Nephron (organoid): ENCODE data around the gene MMP17.
A peak's percentile ranks its signal among the peaks of the same experiment; 100 is the strongest.

Experiments used
- H3K27ac Mint-ChIP-seq, 3 experiments: 2 replicates each; pipeline ENCODE4 v1.8.0; 2020; ENCODE audit warnings: mixed read lengths in 3 of 3, mild to moderate bottlenecking in 2 of 3, moderate library complexity in 1 of 3
- H3K27me3 Mint-ChIP-seq: 2 replicates; pipeline ENCODE4 v1.8.0; 2021; ENCODE audit warnings: low read depth, mild to moderate bottlenecking, moderate library complexity, mixed read lengths
- H3K36me3 Mint-ChIP-seq: 2 replicates; pipeline ENCODE4 v1.8.0; 2020; ENCODE audit warnings: low read depth, mixed read lengths
- H3K4me1 Mint-ChIP-seq: 2 replicates; pipeline ENCODE4 v1.8.0; 2020; ENCODE audit warnings: mixed read lengths
- H3K4me3 Mint-ChIP-seq, 3 experiments: 2 replicates each; pipeline ENCODE4 v1.8.0; 2020; ENCODE audit warnings: mild to moderate bottlenecking in 3 of 3, mixed read lengths in 3 of 3, moderate library complexity in 2 of 3
- H3K9me3 Mint-ChIP-seq: 2 replicates; pipeline ENCODE4 v1.8.0; 2020; ENCODE audit warnings: mixed read lengths
- TF ChIP-seq, protein P1 (sequence below), 3 experiments: fragments of 200-600 bp; sonication (generic); IDR thresholded peaks; one replicate each; pipeline ENCODE4 v1.5.0; 2021; ENCODE audit warnings: antibody characterized with exemption in 3 of 3; ENCODE audit not compliant: unreplicated experiment in 3 of 3

The MMP17 gene

GRCh38 chr12:131800594-131801135 lies 27.5 kb upstream of the MMP17 start:
- peaks cover 6% of the 10 kb centered on the region for H3K4me1 Mint-ChIP-seq
- peaks cover 45% of the 10 kb centered on the region for H3K36me3 Mint-ChIP-seq
- H3K4me3 Mint-ChIP-seq = no peak overlapping the region
- H3K27me3 Mint-ChIP-seq = no peaks in the 10 kb centered on the region
- no peak overlapping the region for H3K27ac Mint-ChIP-seq
- peaks cover 3% of the 10 kb centered on the region for H3K9me3 Mint-ChIP-seq
- TF ChIP-seq, protein P1, sequence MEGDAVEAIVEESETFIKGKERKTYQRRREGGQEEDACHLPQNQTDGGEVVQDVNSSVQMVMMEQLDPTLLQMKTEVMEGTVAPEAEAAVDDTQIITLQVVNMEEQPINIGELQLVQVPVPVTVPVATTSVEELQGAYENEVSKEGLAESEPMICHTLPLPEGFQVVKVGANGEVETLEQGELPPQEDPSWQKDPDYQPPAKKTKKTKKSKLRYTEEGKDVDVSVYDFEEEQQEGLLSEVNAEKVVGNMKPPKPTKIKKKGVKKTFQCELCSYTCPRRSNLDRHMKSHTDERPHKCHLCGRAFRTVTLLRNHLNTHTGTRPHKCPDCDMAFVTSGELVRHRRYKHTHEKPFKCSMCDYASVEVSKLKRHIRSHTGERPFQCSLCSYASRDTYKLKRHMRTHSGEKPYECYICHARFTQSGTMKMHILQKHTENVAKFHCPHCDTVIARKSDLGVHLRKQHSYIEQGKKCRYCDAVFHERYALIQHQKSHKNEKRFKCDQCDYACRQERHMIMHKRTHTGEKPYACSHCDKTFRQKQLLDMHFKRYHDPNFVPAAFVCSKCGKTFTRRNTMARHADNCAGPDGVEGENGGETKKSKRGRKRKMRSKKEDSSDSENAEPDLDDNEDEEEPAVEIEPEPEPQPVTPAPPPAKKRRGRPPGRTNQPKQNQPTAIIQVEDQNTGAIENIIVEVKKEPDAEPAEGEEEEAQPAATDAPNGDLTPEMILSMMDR (IDR thresholded peaks at IDR 0.05; ENCODE audit: unreplicated experiment in 3 of 3) = no peak

DNA sequence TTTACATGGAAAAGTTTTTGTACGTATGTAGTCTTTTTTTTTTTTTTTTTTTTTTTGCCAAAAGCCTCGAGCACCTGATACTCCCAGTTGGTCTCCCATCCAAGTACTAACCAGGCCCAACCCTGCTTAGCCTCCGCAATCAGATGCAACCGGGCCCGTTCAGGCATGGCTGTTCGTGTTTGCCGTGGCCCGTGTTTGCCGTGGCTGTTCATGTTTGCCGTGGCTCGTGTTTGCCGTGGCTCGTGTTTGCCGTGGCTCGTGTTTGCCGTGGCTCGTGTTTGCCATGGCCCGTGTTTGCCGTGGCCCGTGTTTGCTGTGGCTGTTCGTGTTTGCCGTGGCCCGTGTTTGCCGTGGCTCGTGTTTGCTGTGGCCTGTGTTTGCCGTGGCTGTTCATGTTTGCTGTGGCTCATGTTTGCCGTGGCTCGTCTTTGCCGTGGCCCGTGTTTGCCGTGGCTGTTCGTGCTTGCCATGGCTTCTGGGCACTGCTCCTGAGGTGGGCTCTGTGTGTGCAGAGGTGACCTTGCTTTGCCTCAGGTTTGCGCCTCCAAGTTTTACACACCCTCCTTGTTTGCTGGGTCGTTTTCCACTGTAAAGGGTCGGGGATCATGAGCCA lies 26.8 kb upstream of the MMP17 start:
- TF ChIP-seq, protein P1 (IDR thresholded peaks at IDR 0.05; ENCODE audit: unreplicated experiment in 3 of 3) = no peak
- peaks cover 3% of the 10 kb centered on the region for H3K27me3 Mint-ChIP-seq
- no peak overlapping the region for H3K27ac Mint-ChIP-seq
- peaks cover 41% of the 10 kb centered on the region for H3K36me3 Mint-ChIP-seq
- no peak overlapping the region for H3K4me3 Mint-ChIP-seq
- peaks cover 4% of the 10 kb centered on the region for H3K9me3 Mint-ChIP-seq
- peaks cover 6% of the 10 kb centered on the region for H3K4me1 Mint-ChIP-seq

DNA sequence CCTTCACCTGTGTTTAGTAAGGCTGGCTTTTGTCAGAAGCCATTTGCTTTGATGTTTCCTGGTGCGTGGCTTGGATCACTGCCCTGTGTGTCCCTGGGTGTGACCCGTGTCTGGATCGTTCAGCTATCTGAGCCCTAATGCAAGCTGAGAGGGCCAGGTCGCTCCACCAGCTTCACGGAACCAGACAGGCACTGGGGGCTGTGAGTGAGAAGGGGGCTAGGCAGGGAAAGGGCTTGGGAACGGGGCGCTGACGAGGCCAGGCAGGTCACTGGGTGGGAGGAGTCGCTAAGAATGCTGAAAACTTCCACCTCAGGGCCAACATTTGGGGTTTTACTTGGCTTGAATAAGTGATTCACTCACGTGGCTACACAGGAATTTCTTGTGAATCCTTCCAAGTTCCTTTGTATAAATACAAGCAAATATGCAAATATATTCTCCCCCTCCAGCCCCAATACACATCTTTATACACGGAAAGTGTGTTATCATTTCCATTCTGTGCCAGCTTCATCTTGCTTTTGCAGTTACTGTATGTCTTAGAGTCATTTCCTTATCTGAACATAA lies 24.2 kb upstream of the MMP17 start:
- TF ChIP-seq, protein P1 (IDR thresholded peaks at IDR 0.05; ENCODE audit: unreplicated experiment in 3 of 3) = no peak
- Mint-ChIP-seq H3K27me3 (peaks cover 6% of the 10 kb centered on the region), H3K27ac (peak overlapping the region in 2 of 3 experiments; percentile 14 to 79), H3K9me3 (peaks cover 6% of the 10 kb centered on the region), H3K4me1 (peaks cover 6% of the 10 kb centered on the region), H3K36me3 (peaks cover 28% of the 10 kb centered on the region), H3K4me3 (no peak overlapping the region)

DNA sequence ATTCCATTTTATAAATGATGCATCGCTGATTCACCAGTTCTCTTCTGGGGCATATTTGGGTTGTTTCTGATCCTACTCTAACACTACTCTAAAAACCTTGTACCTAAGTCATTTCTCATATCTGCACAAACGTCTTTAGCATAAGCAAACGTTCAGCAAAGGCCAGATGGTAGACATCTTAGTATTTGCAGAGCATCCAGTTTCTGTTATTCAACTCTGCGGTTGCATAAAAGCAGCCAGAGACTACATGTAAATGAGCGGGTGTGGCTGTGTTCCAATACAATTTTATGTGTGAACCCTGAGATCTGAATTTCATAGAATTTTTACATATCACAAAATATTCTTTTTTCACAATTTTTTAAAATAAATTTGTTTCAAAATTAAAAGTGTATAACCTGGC lies 22.8 kb upstream of the MMP17 start:
- Mint-ChIP-seq H3K4me3 (no peak overlapping the region), H3K27me3 (peaks cover 6% of the 10 kb centered on the region)

DNA sequence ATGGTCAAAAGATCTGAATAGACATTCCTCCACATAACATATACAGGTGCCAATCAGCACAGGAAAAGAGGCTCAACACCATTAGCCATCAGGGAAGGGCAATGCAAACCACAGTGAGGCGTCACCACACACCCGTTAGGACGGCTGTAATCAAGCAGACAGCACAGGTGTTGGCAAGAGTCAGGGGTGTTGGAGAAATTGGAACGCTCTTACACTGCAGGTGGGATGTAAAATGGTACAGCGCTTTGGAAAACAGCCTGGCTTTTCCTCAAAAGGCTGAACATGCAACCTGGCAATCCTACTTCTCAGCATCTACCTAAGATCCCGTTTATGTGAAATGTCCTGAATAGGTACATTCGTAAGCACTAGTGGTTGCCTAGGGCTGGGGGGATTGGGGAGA lies 21.5 kb upstream of the MMP17 start:
- TF ChIP-seq, protein P1 (IDR thresholded peaks at IDR 0.05; ENCODE audit: unreplicated experiment in 3 of 3) = no peak
- peaks cover 6% of the 10 kb centered on the region for H3K4me1 Mint-ChIP-seq

More for the DNA sequence above, 22.8 kb upstream of the MMP17 start:
- Mint-ChIP-seq H3K27ac (no peak overlapping the region), H3K4me1 (peaks cover 6% of the 10 kb centered on the region), H3K9me3 (peaks cover 6% of the 10 kb centered on the region), H3K36me3 (peaks cover 20% of the 10 kb centered on the region)
- TF ChIP-seq, protein P1 (IDR thresholded peaks at IDR 0.05; ENCODE audit: unreplicated experiment in 3 of 3) = no peak

More for the DNA sequence above, 21.5 kb upstream of the MMP17 start:
- no peak overlapping the region for H3K27ac Mint-ChIP-seq
- H3K4me3 Mint-ChIP-seq = no peak overlapping the region
- peaks cover 13% of the 10 kb centered on the region for H3K36me3 Mint-ChIP-seq
- H3K27me3 Mint-ChIP-seq = peaks cover 9% of the 10 kb centered on the region
- H3K9me3 Mint-ChIP-seq = peaks cover 12% of the 10 kb centered on the region
